Mesenchymal stem cell (in vitro differentiated cells and primary cell): ENCODE results near the gene ASB7.
A peak's percentile ranks its signal among the peaks of the same experiment; 100 is the strongest.

Experiments
- DNase-seq: peaks from one replicate; pipeline ENCODE4 v3.0.0-alpha.2; 2013
- H2AFZ ChIP-seq: one replicate; pipeline ENCODE4 v1.6.1; 2013; ENCODE audit warnings: low read depth, mild to moderate bottlenecking, control low read depth, inconsistent platforms, low read length, moderate library complexity
- H2AK5ac ChIP-seq: 2 replicates; pipeline ENCODE4 v1.6.1; 2013; ENCODE audit warnings: low read length, moderate library complexity, mild to moderate bottlenecking, inconsistent platforms; ENCODE audit not compliant: severe bottlenecking
- H2BK120ac ChIP-seq: one replicate; pipeline ENCODE4 v1.6.1; 2013; ENCODE audit warnings: low read depth, mild to moderate bottlenecking, inconsistent platforms, low read length, moderate library complexity
- H2BK12ac ChIP-seq, 2 experiments: one replicate each; pipeline ENCODE4 v1.6.1; 2013; ENCODE audit warnings: inconsistent platforms in 2 of 2, low read length in 2 of 2, mild to moderate bottlenecking in 2 of 2, moderate library complexity in 2 of 2, control low read depth in 1 of 2
- H2BK15ac ChIP-seq: one replicate; pipeline ENCODE4 v1.6.1; 2013; ENCODE audit warnings: mild to moderate bottlenecking, low read depth, inconsistent platforms; ENCODE audit not compliant: poor library complexity, severe bottlenecking
- H2BK5ac ChIP-seq: 2 replicates; pipeline ENCODE4 v1.6.1; 2013; ENCODE audit warnings: low read depth, mild to moderate bottlenecking, low read length, control low read depth, inconsistent platforms; ENCODE audit not compliant: poor library complexity, severe bottlenecking
- H3K14ac ChIP-seq, 2 experiments: one replicate each; pipeline ENCODE4 v1.6.1; 2013; ENCODE audit warnings: inconsistent platforms in 2 of 2, low read length in 2 of 2, control low read depth in 1 of 2, mild to moderate bottlenecking in 1 of 2, moderate library complexity in 1 of 2
- H3K18ac ChIP-seq, 2 experiments: one replicate each; pipeline ENCODE4 v1.6.1; 2013; ENCODE audit warnings: inconsistent platforms in 2 of 2, low read length in 2 of 2, control low read depth in 1 of 2, low read depth in 1 of 2, mild to moderate bottlenecking in 1 of 2
- H3K23ac ChIP-seq, 2 experiments: one replicate each; pipeline ENCODE4 v1.6.1; 2013; ENCODE audit warnings: inconsistent platforms in 2 of 2, low read length in 2 of 2, mild to moderate bottlenecking in 2 of 2, moderate library complexity in 2 of 2, control low read depth in 1 of 2
- H3K27ac ChIP-seq: 2 replicates; pipeline ENCODE4 v1.5.1; 2013; ENCODE audit warnings: mild to moderate bottlenecking, moderate library complexity, low read length, control low read depth, inconsistent platforms; ENCODE audit not compliant: poor library complexity, severe bottlenecking
- H3K27me3 ChIP-seq, 2 experiments: 2 replicates each; pipeline versions ENCODE4 v1.6.1 to v1.7.0; 2013; ENCODE audit warnings: low read length in 2 of 2, mild to moderate bottlenecking in 2 of 2, moderate library complexity in 2 of 2, control low read depth in 1 of 2, inconsistent platforms in 1 of 2; ENCODE audit not compliant: control insufficient read depth in 1 of 2, insufficient read depth in 1 of 2
- H3K36me3 ChIP-seq, 2 experiments: 2 replicates each; pipeline versions ENCODE4 v1.6.1 to v1.7.0; 2013; ENCODE audit warnings: low read length in 2 of 2, control low read depth in 1 of 2, inconsistent platforms in 1 of 2, low read depth in 1 of 2, mild to moderate bottlenecking in 1 of 2; ENCODE audit not compliant: insufficient read depth in 2 of 2, control insufficient read depth in 1 of 2
- H3K4ac ChIP-seq, 2 experiments: one replicate each; pipeline ENCODE4 v1.6.1; 2013; ENCODE audit warnings: inconsistent platforms in 2 of 2, low read length in 2 of 2, mild to moderate bottlenecking in 2 of 2, moderate library complexity in 2 of 2, control low read depth in 1 of 2, low read depth in 1 of 2
- H3K4me1 ChIP-seq: 2 replicates; pipeline ENCODE4 v1.6.1; 2013; ENCODE audit warnings: low read depth, low read length, control low read depth; ENCODE audit not compliant: control insufficient read depth, insufficient read depth
- H3K4me2 ChIP-seq: 2 replicates; pipeline ENCODE4 v1.6.1; 2013; ENCODE audit warnings: low read length, mild to moderate bottlenecking, inconsistent platforms; ENCODE audit not compliant: poor library complexity, severe bottlenecking
- H3K4me3 ChIP-seq, 2 experiments: 2 replicates each; pipeline versions ENCODE4 v1.5.1 to v1.7.0; 2013; ENCODE audit warnings: low read length in 2 of 2, mild to moderate bottlenecking in 2 of 2, control low read depth in 1 of 2, low read depth in 1 of 2; ENCODE audit not compliant: insufficient read depth in 1 of 2
- H3K79me1 ChIP-seq: replicated peaks from 2 replicates; pipeline ENCODE4 v1.6.1; 2013; ENCODE audit warnings: mild to moderate bottlenecking, control low read depth, low read length, inconsistent platforms; ENCODE audit not compliant: poor library complexity, severe bottlenecking
- H3K9ac ChIP-seq: 2 replicates; pipeline ENCODE4 v1.7.0; 2013; ENCODE audit warnings: mild to moderate bottlenecking, low read length, moderate library complexity
- H3K9me3 ChIP-seq: 2 replicates; pipeline ENCODE4 v1.7.0; 2013; ENCODE audit warnings: mild to moderate bottlenecking, low read length; ENCODE audit not compliant: control insufficient read depth
- H4K8ac ChIP-seq: one replicate; pipeline ENCODE4 v1.6.1; 2013; ENCODE audit warnings: inconsistent platforms, mild to moderate bottlenecking, low read length, moderate library complexity
- H4K91ac ChIP-seq: one replicate; pipeline ENCODE4 v1.6.1; 2013; ENCODE audit warnings: mild to moderate bottlenecking, low read length, inconsistent platforms
- WGBS: methylation state at CpG from one replicate; pipeline ENCODE4 v1.1.7; 2013; ENCODE audit warnings: mixed read lengths; 5-methylcytosine and 5-hydroxymethylcytosine counted together

Gene ASB7

GRCh38 chr15:100560323-100560722 is 42.1 kb upstream of the ASB7 start:
- no peak overlapping the region for H3K4me3 ChIP-seq
- no peak for DNase-seq
- no peaks in the 10 kb centered on the region for H3K4me1 ChIP-seq
- no peak overlapping the region for H4K8ac ChIP-seq
- H3K79me1 ChIP-seq = no peaks in the 10 kb centered on the region
- no peak overlapping the region for H3K9ac ChIP-seq
- H3K27me3 ChIP-seq = no peaks in the 10 kb centered on the region
- H2BK15ac ChIP-seq = no peak overlapping the region
- no peak overlapping the region for H2BK120ac ChIP-seq
- no peak overlapping the region for H3K27ac ChIP-seq
- H2AK5ac ChIP-seq = no peak overlapping the region
- H3K23ac ChIP-seq = no peak overlapping the region
- H2BK12ac ChIP-seq = no peak overlapping the region
- H3K4ac ChIP-seq = no peak overlapping the region
- no peak overlapping the region for H3K4me2 ChIP-seq
- H3K9me3 ChIP-seq = no peaks in the 10 kb centered on the region
- no peak overlapping the region for H4K91ac ChIP-seq
- no peak overlapping the region for H2BK5ac ChIP-seq
- H2AFZ ChIP-seq = no peak overlapping the region
- no peaks in the 10 kb centered on the region for H3K36me3 ChIP-seq
- H3K18ac ChIP-seq = no peak overlapping the region
- no peak overlapping the region for H3K14ac ChIP-seq

GRCh38 chr15:100565591-100565990 is 36.8 kb upstream of the ASB7 start:
- no peak for DNase-seq
- Histone ChIP-seq H3K4ac (no peak overlapping the region), H3K4me1 (no peaks in the 10 kb centered on the region), H3K27ac (no peak overlapping the region), H2AK5ac (no peak overlapping the region), H4K91ac (no peak overlapping the region), H2AFZ (no peak overlapping the region), H3K9me3 (no peaks in the 10 kb centered on the region), H3K23ac (no peak overlapping the region), H3K36me3 (peaks cover 7 to 29% of the 10 kb centered on the region in 2 experiments), H3K4me2 (no peak overlapping the region), H3K4me3 (no peak overlapping the region), H2BK5ac (no peak overlapping the region), H2BK15ac (no peak overlapping the region), H3K9ac (no peak overlapping the region), H2BK120ac (no peak overlapping the region), H3K14ac (no peak overlapping the region), H4K8ac (no peak overlapping the region), H2BK12ac (no peak overlapping the region), H3K27me3 (no peaks in the 10 kb centered on the region), H3K79me1 (peaks cover 4% of the 10 kb centered on the region), H3K18ac (no peak overlapping the region)
- WGBS = 97% methylated on average over 3 of the region's 3 CpGs

GRCh38 chr15:100566850-100567628 is 35.4 kb upstream of the ASB7 start:
- 94% methylated on average over 3 of the region's 6 CpGs for WGBS
- Histone ChIP-seq H2AFZ (no peak overlapping the region), H3K4me2 (no peak overlapping the region), H2BK15ac (no peak overlapping the region), H2BK5ac (no peak overlapping the region), H3K4ac (no peak overlapping the region), H4K91ac (no peak overlapping the region), H3K9me3 (no peaks in the 10 kb centered on the region), H4K8ac (no peak overlapping the region), H3K9ac (no peak overlapping the region), H3K79me1 (peaks cover 4% of the 10 kb centered on the region), H3K27ac (no peak overlapping the region), H3K14ac (no peak overlapping the region), H3K4me1 (no peaks in the 10 kb centered on the region), H2AK5ac (no peak overlapping the region), H3K36me3 (peaks cover 7 to 37% of the 10 kb centered on the region in 2 experiments), H3K18ac (no peak overlapping the region), H3K4me3 (no peak overlapping the region), H3K23ac (no peak overlapping the region), H3K27me3 (no peaks in the 10 kb centered on the region), H2BK120ac (no peak overlapping the region), H2BK12ac (no peak overlapping the region)
- DNase-seq = no peak

GRCh38 chr15:100569391-100569790 is 33.0 kb upstream of the ASB7 start:
- 63% methylated on average over 7 of the region's 8 CpGs for WGBS
- Histone ChIP-seq H2BK12ac (no peak overlapping the region), H2BK5ac (no peak overlapping the region), H3K79me1 (peaks cover 6% of the 10 kb centered on the region), H3K9ac (no peak overlapping the region), H2AFZ (no peak overlapping the region), H2BK15ac (no peak overlapping the region), H3K4me3 (no peak overlapping the region), H3K4me1 (peaks cover 2% of the 10 kb centered on the region), H4K8ac (peak overlapping the region; percentile 51), H3K27me3 (no peaks in the 10 kb centered on the region), H3K36me3 (peaks cover 11 to 53% of the 10 kb centered on the region in 2 experiments), H3K4ac (no peak overlapping the region), H3K4me2 (no peak overlapping the region), H3K9me3 (no peaks in the 10 kb centered on the region), H3K23ac (no peak overlapping the region), H3K18ac (no peak overlapping the region), H4K91ac (no peak overlapping the region), H3K14ac (no peak overlapping the region), H2AK5ac (no peak overlapping the region), H3K27ac (no peak overlapping the region), H2BK120ac (no peak overlapping the region)
- DNase-seq = peak; percentile 78
